Stimulated activated CD8-positive, alpha-beta memory T cell treated with anti-CD3 and anti-CD28 coated beads, Interleukin-2, amount 100 ng/mL, for 1 hour (primary cell): Measurements from ENCODE around the gene LCOR.
"Not testable (repeated sequence)": the region's sequence is repeated elsewhere in the genome, so short reads cannot be mapped to it uniquely, and the experiment has no call there.

ENCODE experiments used
- DNase-seq, 2 donors: peaks; one replicate each; pipeline ENCODE4 v3.0.0-alpha.2; 2020; ENCODE audit warnings: low read depth in 2 of 2

LCOR gene

DNA sequence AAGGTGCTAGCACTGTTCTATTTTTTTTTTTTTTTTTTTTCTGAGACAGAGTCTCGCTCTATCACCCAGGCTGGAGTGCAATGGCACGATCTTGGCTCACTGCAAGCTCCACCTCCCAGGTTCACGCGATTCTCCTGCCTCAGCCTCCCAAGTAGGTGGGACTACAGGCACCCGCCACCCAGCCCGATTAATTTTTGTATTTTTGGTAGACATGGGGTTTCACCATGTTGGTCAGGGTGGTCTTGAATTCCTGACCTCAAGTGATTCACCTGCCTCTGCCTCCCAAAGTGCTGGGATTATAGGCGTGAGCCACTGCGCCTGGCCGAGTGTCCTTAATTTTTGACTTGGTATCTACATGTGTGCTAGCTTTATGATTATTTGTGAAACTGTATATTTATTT is 201.7 kb downstream of the LCOR start:
- DNase-seq = not testable (repeated sequence)

DNA sequence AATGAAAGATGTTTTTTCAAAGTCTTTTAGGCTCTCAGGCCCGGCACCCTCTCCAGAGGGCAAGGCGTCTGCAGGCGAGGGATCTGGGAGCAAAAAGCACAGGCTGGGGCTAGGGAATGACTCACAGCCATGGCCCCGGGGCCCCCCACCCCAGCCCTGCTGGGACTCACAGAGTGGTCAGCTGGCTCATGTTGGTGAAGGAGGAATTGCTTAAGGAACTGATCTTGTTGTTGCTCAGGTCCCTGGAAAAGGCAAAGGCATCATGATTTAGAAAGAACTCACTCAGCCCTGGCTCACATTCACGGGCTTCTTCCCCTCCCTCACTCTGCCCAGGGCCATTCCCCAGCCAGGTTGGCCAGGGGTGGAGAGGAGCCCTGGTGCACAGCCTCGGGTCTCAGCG is 202.2 kb downstream of the LCOR start:
- no peak for DNase-seq

DNA sequence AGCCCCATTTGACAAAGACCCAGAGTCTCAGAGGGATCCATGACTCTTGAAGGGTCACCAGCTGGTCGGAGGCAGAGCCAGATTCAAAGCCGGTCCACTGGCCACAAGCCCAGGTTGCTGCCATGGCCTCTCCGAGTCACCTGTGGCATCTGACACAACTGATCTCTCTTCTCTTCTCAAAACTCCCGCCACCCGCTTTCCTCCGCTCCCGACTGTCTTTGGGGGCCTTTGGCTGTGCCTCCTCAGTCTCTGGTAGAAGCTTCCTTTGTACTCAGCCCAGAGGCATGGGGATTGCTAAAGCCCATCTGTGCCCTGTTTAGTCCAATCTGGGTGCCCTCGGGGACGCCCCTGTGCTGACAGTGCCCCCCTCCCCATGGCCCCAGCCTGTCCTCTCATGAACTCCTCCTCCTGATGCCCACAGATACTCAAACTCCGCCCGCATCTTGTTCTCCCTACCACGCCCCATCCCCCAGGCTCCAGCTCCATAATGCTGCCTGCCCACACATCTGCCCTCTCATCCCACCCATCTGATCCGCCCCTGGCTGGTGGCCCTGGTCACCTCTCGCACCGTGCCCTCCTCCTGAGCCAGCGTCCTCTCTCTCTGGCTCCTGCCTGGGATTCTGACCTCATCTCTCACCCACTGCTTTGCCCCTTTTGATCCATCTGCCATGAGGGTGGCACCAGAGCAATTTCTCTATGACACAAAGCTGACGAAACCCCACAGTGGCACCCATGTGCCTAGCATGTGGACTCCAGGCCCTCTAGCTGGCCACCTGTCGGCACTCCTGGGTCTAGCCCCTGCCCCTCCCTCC is 203.1 kb downstream of the LCOR start:
- no peak for DNase-seq

DNA sequence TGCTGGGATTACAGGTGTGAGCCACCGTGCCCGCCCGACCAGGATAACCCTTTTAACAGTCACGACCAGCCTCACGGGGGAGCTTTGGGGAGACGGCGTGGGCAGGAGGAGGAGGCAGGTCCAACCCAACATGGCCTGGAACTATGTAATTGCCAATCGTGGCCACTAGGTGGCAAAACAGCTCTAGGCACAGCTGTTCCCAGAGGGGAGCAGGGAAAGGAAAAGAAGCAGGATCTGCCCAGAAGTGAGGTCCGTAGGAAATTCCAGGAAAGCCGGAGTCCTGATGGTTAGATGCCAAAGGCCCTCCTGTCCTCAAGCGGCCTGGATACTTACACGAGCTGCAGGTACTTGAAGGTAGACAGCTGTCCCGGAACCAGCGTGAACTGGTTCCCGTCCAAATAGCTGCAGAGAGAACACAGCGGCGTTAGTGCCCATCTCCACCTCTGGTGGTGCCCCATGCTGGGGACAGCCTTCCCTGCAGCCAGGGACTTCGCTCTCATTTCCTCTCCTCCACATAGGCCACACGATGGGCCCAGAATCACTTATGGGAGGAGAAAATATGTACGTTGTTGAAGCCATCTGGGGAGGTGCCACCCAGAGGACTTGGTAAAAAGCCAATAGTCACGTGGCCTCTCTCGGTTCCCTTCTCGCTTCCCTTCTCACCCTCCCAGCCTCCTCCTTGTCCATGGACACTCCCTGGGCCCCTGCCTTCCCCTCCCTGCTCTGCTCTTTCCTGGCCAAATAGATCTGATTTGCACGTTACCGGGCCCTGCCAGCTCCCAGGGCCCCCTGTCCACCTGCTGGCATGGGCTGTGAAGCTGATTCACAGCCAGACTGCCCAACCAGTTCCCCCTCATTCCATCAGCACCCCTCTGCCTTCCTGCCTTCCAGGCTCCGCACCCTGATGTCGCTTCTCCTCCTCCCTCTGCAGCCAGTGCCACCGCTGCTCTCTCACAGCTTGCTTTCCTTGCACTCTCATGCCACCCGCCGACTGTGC is 205.6 kb downstream of the LCOR start:
- DNase-seq = peak; percentile 29 to 38

DNA sequence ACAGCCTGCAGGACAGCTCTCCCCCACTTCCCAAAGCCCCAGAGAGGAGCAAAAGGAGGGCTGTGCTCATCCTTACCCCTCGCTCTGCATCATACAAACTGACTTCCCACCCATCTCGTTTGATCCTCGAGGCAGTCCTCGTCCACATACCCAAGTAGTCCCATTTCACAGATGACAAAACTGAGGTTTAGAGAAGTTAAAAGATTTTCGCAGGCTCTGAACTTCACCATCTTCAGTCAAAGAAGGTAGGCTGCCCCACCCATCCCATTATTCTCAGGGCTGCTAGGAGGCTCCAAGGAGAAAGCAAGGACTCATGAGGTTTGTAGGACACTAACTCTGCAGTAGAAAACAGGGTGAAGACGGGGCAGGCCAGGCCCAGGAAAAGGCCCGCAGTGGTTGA is 206.6 kb downstream of the LCOR start:
- no peak for DNase-seq

DNA sequence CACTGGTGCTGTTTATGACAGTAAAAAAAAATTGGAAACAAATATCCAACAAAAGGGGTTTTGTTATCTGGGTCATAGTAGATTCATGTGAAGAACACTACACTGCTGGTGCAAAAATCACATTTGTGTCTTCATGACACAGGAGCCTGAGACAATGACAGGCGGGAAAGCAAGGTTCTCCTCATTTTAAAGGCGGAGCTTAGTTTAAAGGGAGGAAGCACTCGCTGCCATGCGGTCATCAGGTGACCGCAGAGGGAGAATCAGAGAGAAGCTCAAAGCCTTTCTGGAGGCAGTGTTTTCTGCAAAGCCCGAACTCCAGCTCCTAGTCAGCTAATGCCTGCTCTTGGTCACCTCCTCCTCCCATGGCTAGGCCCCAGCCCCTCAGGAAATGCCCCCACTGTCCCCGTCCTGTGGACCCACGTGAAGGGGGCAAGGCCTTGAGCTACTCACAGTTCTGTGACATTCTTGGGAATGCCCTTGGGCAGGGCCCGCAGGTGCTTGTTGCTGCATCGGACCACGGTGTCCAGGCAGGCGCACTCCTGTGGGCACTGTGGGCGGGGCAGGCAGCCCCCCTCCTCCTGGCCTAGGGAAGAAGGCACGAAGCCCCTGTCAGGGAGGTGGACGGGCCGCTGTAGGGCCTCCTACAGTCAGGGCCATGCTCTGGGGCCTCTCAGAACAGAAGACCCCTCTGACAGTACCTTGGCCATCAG is 207.6 kb downstream of the LCOR start:
- DNase-seq = no peak

DNA sequence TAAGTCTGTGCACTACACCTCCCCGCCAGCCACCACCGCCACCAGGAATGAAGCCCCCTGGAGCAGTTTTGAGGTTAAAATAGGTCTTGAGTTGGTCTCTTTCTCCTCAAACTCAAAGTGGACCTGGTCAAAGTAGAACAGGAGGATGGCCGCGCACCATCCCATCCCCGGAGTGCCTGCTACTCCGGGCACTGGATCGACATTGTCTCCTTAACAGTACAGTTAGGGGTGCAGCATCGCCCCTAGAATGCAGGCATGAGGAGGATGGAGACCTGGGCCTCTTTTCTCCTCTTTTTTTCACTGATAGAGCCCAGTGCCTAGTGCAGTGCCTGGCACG is 208.1 kb downstream of the LCOR start:
- no peak for DNase-seq

DNA sequence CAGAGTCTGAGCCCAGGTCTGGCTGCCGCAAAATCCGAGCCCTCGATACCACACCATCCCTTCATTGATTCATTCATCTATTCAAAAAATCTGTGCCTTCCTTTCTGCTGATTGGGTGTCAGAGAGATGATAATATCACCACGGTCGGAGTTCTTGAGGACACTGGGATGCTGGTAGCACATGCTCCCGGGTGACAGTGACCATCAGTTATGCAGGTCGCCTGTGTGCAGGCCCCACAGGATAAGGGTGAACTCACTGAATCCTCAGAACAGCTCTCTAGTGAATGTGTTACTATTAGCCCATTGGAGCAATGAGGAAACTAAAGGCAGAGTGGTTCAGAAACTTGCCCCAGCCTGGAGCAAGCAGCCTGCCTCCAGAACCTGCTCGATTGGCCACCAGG is 208.6 kb downstream of the LCOR start:
- no peak for DNase-seq

DNA sequence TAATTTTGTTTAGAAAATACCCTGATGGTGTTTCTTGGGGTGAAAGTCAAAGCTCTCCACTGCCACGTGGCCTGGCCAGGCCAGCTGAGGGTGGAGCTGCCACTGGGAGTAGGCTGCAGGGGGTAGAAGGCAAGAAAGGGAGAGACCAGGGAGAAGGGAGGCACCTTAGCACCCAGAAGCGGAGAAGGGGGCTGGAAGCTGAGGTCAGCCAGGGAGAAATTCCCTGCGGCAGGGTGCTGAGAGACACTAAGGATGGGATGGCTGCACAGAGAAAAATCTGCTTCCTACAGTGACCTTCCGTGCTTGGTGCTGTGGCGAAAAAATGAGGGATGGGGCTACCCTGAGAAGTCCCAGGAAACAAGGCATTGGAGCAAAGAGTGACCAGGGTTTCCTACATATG is 210.0 kb downstream of the LCOR start:
- no peak for DNase-seq

DNA sequence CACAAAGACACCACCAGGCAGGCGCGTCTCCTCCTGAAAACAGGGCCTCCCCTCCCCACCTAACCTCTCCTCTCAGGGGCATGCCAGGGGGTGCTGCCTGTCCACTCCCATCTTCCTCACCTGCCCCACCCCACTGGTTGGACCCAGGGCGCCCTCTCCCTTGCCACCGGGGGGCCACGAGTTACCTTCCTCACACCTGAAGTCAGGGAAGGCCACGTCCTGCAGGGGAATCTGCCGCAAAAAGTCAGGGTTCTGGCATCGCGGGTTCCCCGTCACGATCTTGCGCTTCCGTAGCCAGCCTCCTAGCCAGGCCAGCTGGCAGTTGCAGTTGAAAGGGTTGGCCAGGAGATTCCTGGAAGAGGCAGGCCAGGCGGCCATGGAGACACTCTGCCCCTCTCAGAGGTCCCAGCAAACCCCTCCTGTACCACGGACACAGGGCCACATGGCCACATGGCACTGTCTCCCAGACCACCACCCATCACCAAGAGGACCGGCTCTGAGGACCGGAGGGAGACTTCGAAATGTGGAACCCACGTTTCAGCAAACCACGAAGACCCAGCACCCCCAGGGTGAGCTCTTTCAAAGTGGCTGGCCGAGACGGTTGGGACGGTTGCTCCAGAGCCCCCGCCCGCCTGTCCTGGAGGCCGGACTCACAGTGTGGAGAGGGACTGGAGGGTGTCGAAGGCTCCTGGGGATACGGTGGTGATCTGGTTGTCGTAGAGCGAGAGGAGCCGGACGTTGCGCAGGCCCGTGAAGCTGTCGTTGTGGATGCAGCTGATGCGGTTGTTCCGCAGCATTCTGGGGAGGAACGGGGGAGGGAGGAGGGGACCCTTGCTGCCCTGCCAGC is 210.8 kb downstream of the LCOR start:
- DNase-seq = no peak

DNA sequence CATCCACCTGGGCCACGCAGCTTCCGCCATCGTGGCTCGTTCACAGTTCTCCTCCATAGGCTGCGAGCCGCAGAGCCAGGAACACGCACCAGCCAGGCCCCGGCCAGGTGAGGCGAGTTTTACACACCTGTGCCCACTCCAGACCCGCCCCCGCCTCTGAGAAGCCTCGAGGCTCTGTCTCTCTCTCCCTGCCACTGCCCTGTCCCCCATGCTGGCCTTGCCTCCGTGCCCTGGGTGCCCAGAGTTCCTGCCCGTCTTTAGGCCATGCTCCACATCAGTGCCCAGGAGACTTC is 211.4 kb downstream of the LCOR start:
- DNase-seq = no peak
